K562 (cell line): Measurements from ENCODE around the gene SLC6A8. TPM values are rescaled to one million over a fixed set of nuclear protein-coding genes. Genes with fewer than 3 reads are reported as not detected.

Source experiments
- ATAC-seq: fragments of 200-7000 bp; cut with Tn5 transposase; 3 replicates; pipeline ENCODE4 v1.9.1; 2020; ENCODE audit warnings: moderate library complexity
- BruUV-seq: library from RNA; stranded (reverse); fragments of 400-500 nt; replicated peaks from 2 replicates; lab custom pipeline; 2021; lab: Mats Ljungman, UMichigan
- CTCF ChIA-PET: fragments of 300-600 bp; formaldehyde crosslinking; extraction: SDS; loops from one replicate; lab custom pipeline; 2021; ENCODE audit warnings: low intra/inter-chr PET ratio; lab: Yijun Ruan, JAX
- POLR2A ChIA-PET: fragments of 300-600, 350-650 bp; sonication (Branson Sonifier 250); formaldehyde crosslinking; extraction: SDS; loops from one replicate; lab custom pipeline; 2021; ENCODE audit warnings: antibody characterized with exemption, inconsistent platforms; lab: Yijun Ruan, JAX
- DNase-seq, 4 experiments: peaks; one replicate each; pipeline versions ENCODE4 v3.0.0 to v3.0.0-alpha.2; 2011 to 2018; ENCODE audit warnings: low spot score in 3 of 4, mixed read lengths in 3 of 4; ENCODE audit errors: extremely low read depth in 1 of 4
- FAIRE-seq: peaks from 2 replicates; lab custom pipeline; 2011; peaks lifted over from hg19 to GRCh38; lab: Jason Lieb, UNC
- H2AFZ ChIP-seq: 2 replicates; pipeline ENCODE4 v1.6.0; 2011; ENCODE audit warnings: low read depth, low read length, control low read depth, inconsistent platforms
- H3K27ac ChIP-seq: fragments of 200-600 bp; 3 replicates; pipeline ENCODE4 v1.8.0; 2011; ENCODE audit warnings: low read depth, mild to moderate bottlenecking, control low read depth, inconsistent platforms, low read length, moderate library complexity, mixed read lengths; ENCODE audit errors: extremely low read depth
- H3K27me3 ChIP-seq, 2 experiments: fragments of 300-600 bp in 1 of 2; 2 replicates in 1 of 2; 3 replicates in 1 of 2; pipeline versions ENCODE4 v1.6.0 to v1.8.0; 2011; ENCODE audit warnings: inconsistent platforms in 2 of 2, low read length in 2 of 2, mild to moderate bottlenecking in 1 of 2, mixed read lengths in 1 of 2, moderate library complexity in 1 of 2; ENCODE audit not compliant: control insufficient read depth in 2 of 2, insufficient read depth in 2 of 2
- H3K36me3 ChIP-seq: fragments of 300-600 bp; 3 replicates; pipeline ENCODE4 v1.8.0; 2011; ENCODE audit warnings: mild to moderate bottlenecking, low read length, inconsistent platforms; ENCODE audit not compliant: control insufficient read depth, insufficient read depth
- H3K4me1 ChIP-seq, 2 experiments: fragments of 200-600 bp in 1 of 2; replicated peaks in 1 of 2; 2 replicates in 1 of 2; 3 replicates in 1 of 2; pipeline versions ENCODE4 v1.5.1 to v1.8.0; 2011; ENCODE audit warnings: inconsistent platforms in 2 of 2, low read length in 2 of 2, mild to moderate bottlenecking in 1 of 2, mixed read lengths in 1 of 2, moderate library complexity in 1 of 2; ENCODE audit not compliant: control insufficient read depth in 2 of 2, insufficient read depth in 2 of 2
- H3K4me2 ChIP-seq: 2 replicates; pipeline ENCODE4 v1.6.1; 2011; ENCODE audit warnings: low read length, control low read depth, inconsistent platforms, mixed read lengths; ENCODE audit not compliant: insufficient read depth
- H3K4me3 ChIP-seq: fragments of 200-600 bp; sonication (generic), shearing (Covaris generic); 2 replicates; pipeline ENCODE4 v1.5.1; 2016; ENCODE audit warnings: control low read depth, inconsistent platforms
- H3K79me2 ChIP-seq: fragments of 200-600 bp; 3 replicates; pipeline ENCODE4 v1.8.0; 2011; ENCODE audit warnings: low read length, inconsistent platforms; ENCODE audit not compliant: control insufficient read depth, insufficient read depth
- H3K9ac ChIP-seq, 2 experiments: 2 replicates each; pipeline versions ENCODE4 v1.6.0 to v1.6.1; 2011; ENCODE audit warnings: low read depth in 2 of 2, low read length in 2 of 2, control low read depth in 1 of 2, inconsistent platforms in 1 of 2, mild to moderate bottlenecking in 1 of 2, mixed read lengths in 1 of 2; ENCODE audit not compliant: insufficient read depth in 1 of 2
- H3K9me1 ChIP-seq: one replicate; pipeline ENCODE4 v1.6.0; 2011; ENCODE audit warnings: inconsistent platforms, mild to moderate bottlenecking, low read length, moderate library complexity; ENCODE audit not compliant: control insufficient read depth, insufficient read depth
- H3K9me3 ChIP-seq: replicated peaks from 2 replicates; pipeline ENCODE4 v1.5.1; 2011; ENCODE audit warnings: low read depth, low read length, inconsistent platforms; ENCODE audit not compliant: control insufficient read depth, insufficient read depth
- H4K20me1 ChIP-seq: replicated peaks from 2 replicates; pipeline ENCODE4 v1.6.1; 2011; ENCODE audit warnings: low read length, inconsistent platforms, mixed read lengths; ENCODE audit not compliant: control insufficient read depth, insufficient read depth
- HMBOX1 ChIP-seq: sonication (generic); IDR thresholded peaks from 2 replicates; pipeline ENCODE4 v1.6.1; 2016
- KAT2B ChIP-seq: IDR thresholded peaks from one replicate; pipeline ENCODE4 v1.6.1; 2012; ENCODE audit warnings: low read depth, mild to moderate bottlenecking, control low read depth, inconsistent platforms, low read length, moderate library complexity
- KLF16 ChIP-seq: IDR thresholded peaks from 2 replicates; pipeline ENCODE4 v1.6.1; 2016; ENCODE audit warnings: antibody characterized with exemption
- LARP7 ChIP-seq: fragments of 450-650 bp; IDR thresholded peaks from 2 replicates; pipeline ENCODE4 v1.6.1; 2016
- NR0B1 ChIP-seq: fragments of 450-650 bp; IDR thresholded peaks from one replicate; pipeline ENCODE4 v1.6.1; 2018; ENCODE audit warnings: mild to moderate bottlenecking, moderate library complexity; ENCODE audit not compliant: partially characterized antibody
- ZC3H4 ChIP-seq: sonication (generic); formaldehyde crosslinking; IDR thresholded peaks from 2 replicates; pipeline ENCODE4 v1.9.0; 2021; ENCODE audit warnings: missing genetic modification reagents, borderline replicate concordance
- ZFP91 ChIP-seq: sonication (generic); formaldehyde crosslinking; IDR thresholded peaks from 2 replicates; pipeline ENCODE4 v1.8.0; 2022; ENCODE audit warnings: mild to moderate bottlenecking, missing genetic modification reagents
- WGBS: fragments of 100-300 bp; shearing (Covaris generic); methylation state at CpG from one replicate; pipeline ENCODE4 v1.1.6; 2016; ENCODE audit warnings: low coverage, mixed read lengths; ENCODE audit not compliant: insufficient coverage; ENCODE audit errors: missing lambda C conversion rate; 5-methylcytosine and 5-hydroxymethylcytosine counted together
- in situ Hi-C: fragments of 300-500 bp; cut with MboI; formaldehyde crosslinking; loops from 4 replicates; pipeline ENCODE4 v1.15.0; 2018; ENCODE audit warnings: inconsistent platforms, mixed read lengths
- intact Hi-C: fragments of 100-400 bp; cut with micrococcal nuclease; formaldehyde crosslinking; loops from 2 replicates; pipeline ENCODE4 v1.14.2; 2022
- polyA plus RNA-seq, 8 experiments: library from polyadenylated mRNA; depleted of rRNA in 4 of 8; stranded (reverse) in 5 of 8; unstranded in 3 of 8; fragments of >200 nt; fragmentation: Nextera tagmentation in 2 of 8; fragmentation: Illumina TruSeq in 1 of 8; extraction: Ambion mirVana in 2 of 8; extraction: Trizol in 1 of 8; gene quantifications; 2 replicates each; pipeline versions ENCODE4 v1.2.1 to v1.2.3, GENCODE V29; 2011 to 2014; ENCODE audit warnings: inconsistent platforms in 1 of 8, missing spikeins in 1 of 8
- total RNA-seq, 7 experiments: library from RNA; depleted of rRNA in 6 of 7; stranded (reverse); fragments of >200 nt in 6 of 7; fragmentation: Illumina TruSeq in 2 of 7; extraction: Trizol in 2 of 7; gene quantifications; 2 replicates each; pipeline versions ENCODE4 v1.2.1 to v1.2.3, GENCODE V29; 2011 to 2021; ENCODE audit warnings: low replicate concordance in 1 of 7

The SLC6A8 gene
- total and polyA plus RNA-seq, 9 of the 15 experiments (the other 6 are each of a cell fraction or from before 2014, with no cell fraction given): 0.68 to 144 (median 34.3) TPM

- ChIA-PET CTCF (no interaction called here), POLR2A (interaction anchor here (0.6 to 0.7 kb wide), 3 partner anchors 16 to 64 kb away, joined by 3 to 4 read pairs (median 3); no protein-coding TSS in a partner anchor)
- no peak overlapping the region for H3K4me2 ChIP-seq
- peaks cover 2 to 57% of the 10 kb centered on the region in 2 experiments; a peak in 3 of 5 replicates for H3K4me1 ChIP-seq
- in situ Hi-C loops (no loop called here), intact Hi-C loops (no loop called here)
- H2AFZ ChIP-seq: no peak overlapping the region
- H3K4me3 ChIP-seq: no peak overlapping the region
- no peaks in the 10 kb centered on the region for H3K36me3 ChIP-seq
- DNase-seq (peak in 1 of 4 experiments; percentile 2), ATAC-seq (no peak), FAIRE-seq (no peak)
- BruUV-seq: no TSS peak
- peaks cover 0 to 49% of the 10 kb centered on the region in 2 experiments; a peak in 4 of 5 replicates for H3K27me3 ChIP-seq
- TF ChIP-seq NR0B1: no peak
- no peak for TF ChIP-seq ZFP91
- no peak for TF ChIP-seq KAT2B
- no peak for TF ChIP-seq HMBOX1
- TF ChIP-seq ZC3H4: no peak
- TF ChIP-seq KLF16: no peak
- TF ChIP-seq LARP7: no peak
- no peak overlapping the region; a peak in 1 of 4 replicates for H3K9ac ChIP-seq
- no peaks in the 10 kb centered on the region for H3K9me1 ChIP-seq
- H3K79me2 ChIP-seq: no peaks in the 10 kb centered on the region
- no peaks in the 10 kb centered on the region for H3K9me3 ChIP-seq
- 2% methylated on average over 13 of the region's 20 CpGs for WGBS
- H4K20me1 ChIP-seq: no peaks in the 10 kb centered on the region
- no peak overlapping the region for H3K27ac ChIP-seq
These were observed 49.1 kb upstream of the SLC6A8 start for GRCh38 chrX:153638436-153639176.
